HS-5 (cell line): Measurements from ENCODE around the gene SLC44A4.
"Not testable (repeated sequence)": the region's sequence is repeated elsewhere in the genome, so short reads cannot be mapped to it uniquely, and the experiment has no call there.

Experiments
- DNase-seq: peaks from one replicate; pipeline ENCODE4 v3.0.0-alpha.2; 2012; ENCODE audit warnings: low read depth

The SLC44A4 gene

GRCh38 chr6:31879901-31880300 is 1.1 kb upstream of the SLC44A4 start:
- no peak for DNase-seq

GRCh38 chr6:31879143-31879542 is 346 bp upstream of the SLC44A4 start:
- no peak for DNase-seq

GRCh38 chr6:31878222-31878621 is 575 bp downstream of the SLC44A4 start:
- DNase-seq, result no peak

- DNase-seq, result no peak
Observed at GRCh38 chr6:31877651-31878161, 1.1 kb downstream of the SLC44A4 start.

- DNase-seq, result no peak
Observed at GRCh38 chr6:31877125-31877650, 1.6 kb downstream of the SLC44A4 start.

GRCh38 chr6:31876357-31876756 is 2.4 kb downstream of the SLC44A4 start:
- no peak for DNase-seq

GRCh38 chr6:31875877-31876276 is 2.9 kb downstream of the SLC44A4 start:
- DNase-seq, result no peak

DNA sequence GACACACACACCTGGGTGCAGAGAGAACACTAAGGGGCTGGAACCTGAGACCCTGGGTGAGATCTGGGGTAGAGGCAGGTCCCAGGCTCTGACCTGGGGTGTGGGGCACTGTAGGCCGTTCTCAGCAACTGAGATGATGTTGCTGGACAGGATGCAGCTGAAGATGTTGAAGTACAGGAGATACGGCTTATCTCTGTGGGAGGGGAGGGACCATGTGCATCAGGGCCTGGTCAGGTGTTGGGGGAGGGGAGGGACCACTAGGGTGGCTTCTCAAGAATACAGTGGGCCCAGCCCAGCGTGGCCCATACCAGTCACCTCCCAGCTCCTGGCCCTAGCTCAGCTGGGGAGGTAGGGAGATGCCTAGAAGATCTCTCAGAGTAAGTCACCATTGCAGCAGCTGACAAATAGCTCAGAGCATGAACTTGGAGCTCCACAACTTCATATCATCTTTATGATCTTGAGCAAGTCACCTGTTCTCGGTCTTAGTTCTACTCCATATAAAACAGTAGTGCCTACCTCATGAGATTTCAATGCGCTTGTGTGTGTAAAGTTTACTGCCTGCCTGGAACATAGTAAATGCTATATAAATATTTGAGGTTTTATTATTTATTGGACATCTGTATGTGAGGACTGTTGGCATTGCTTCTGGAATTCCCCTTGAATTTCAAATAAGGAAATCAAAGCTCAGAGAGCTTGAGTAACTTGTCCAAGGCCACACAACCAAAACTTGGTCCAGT is 3.8 kb downstream of the SLC44A4 start:
- no peak for DNase-seq

DNA sequence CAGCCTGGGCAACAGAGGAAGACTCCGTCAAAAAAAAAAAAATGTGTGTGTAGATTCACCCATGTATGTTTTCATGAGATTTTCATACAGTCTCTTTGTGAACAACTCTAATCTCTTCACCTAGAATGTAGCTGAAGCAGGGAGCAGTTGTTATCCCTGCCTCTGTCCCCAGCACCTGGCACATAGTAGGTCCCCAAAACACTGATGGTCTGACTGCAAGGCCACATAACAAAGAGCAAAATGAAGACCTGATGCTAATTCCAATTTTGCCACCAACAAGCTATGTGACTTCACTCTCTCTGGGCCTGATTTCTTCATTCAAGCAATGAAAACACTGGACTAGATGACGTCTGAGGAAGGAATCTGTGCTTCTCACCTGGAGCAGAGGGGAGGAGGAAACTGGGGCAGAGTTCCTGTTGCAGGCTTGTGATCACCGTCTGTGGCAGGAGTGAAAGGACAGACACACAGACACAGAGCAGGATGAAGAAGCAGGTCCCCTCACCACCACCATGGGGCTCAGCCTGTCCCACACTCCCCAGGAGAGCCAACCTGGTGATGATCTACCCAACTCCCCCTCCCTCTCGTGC is 4.6 kb downstream of the SLC44A4 start:
- DNase-seq, result no peak

- DNase-seq, result no peak
Observed at GRCh38 chr6:31871046-31871659, 7.6 kb downstream of the SLC44A4 start.

DNA sequence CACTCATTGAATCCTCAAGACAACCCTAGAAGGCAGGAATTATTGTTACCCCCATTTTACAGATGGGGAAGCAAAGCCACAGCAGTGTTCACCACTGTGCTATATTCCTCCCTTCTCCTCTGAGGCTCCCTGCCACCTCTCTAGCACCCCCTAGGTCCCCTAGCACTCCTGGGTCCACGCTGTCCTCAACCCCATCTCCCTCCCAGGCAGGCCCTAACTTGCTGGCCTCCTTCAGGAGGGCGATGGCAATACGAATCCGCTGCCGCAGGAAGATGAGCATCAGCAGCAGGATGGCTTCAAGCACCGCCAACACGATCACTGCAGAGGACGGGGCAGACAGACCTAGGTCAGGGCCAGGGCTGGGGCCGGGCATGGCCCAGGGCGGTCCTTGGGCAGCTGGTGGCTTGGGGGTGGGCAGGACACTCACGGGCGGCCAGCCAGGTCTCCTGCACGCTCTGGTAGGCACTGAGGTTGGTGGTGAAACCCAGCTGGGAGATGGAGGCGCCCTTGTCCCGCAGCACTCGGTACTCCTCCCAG is 8.3 kb downstream of the SLC44A4 start:
- no peak for DNase-seq

- DNase-seq, result no peak
Observed at GRCh38 chr6:31869343-31869742, 9.5 kb downstream of the SLC44A4 start.

DNA sequence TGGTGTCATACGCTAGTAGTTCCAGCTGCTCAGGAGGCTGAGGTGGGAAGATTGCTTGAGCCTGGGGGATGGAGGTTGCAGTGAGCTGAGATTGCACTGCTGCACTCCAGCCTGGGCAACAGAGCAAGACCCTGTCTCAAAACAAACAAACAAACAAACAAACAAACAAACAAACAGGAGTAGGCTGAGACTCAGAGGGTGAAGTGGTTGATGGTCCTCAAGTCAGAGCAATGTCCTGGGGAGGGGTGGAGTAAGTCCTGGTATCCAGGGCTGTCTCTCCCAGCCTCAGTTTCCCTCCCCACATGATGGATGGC is 10.2 kb downstream of the SLC44A4 start:
- not testable (repeated sequence) for DNase-seq

DNA sequence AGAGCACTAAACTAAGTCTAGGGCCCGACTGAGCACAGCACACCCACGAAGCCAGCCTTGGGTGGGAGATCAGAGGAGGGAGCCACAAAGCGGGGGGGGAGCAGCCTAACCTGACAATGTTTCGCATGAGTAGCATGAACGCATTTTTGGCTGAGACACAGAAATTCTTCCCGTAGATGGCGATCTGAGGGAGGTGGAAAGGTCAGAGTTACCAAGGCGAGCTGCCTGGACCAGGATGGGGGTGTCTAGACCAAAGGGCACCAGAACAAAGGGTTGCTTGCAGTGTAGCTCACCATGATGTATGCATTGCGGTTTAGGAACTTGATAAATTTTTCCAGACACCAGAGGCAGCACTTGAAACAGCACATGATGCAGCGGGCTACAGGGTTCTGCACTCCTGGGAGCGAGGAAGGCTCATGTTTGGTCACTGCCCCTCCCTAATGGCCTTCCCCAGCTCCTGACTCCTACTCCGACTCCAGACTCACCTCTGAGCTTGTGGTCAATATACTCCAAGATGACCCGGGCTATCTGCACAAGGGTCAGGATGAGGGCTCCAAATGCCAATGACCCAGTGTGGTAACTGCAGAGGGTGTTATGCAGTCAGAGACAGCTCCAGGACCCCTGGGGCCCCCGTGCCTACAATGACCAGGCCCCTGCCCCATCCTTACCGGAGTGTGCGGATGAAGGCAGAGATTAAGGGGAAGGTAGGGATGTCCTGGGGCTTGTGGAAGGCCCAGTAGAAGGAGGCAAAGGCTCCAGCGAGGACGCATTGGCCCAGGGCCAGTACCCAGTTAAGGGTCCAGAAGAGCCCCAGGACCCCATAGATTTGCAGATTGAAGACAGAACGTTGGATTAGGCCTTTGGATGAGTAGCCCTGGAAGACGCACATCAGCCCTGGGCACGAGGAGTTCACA is 13.3 kb downstream of the SLC44A4 start:
- DNase-seq, result no peak

GRCh38 chr6:31864818-31865204 is 14.0 kb downstream of the SLC44A4 start:
- no peak for DNase-seq

GRCh38 chr6:31864123-31864562 is 14.7 kb downstream of the SLC44A4 start:
- DNase-seq, result not testable (repeated sequence)

GRCh38 chr6:31862344-31863235 is 16.2 kb downstream of the SLC44A4 start, which contains the start of gene NEU1:
Gene NEU1, minus strand, starts transcription at chr6:31862821. Its CDS starts 45 bp downstream, at chr6:31862776.
- peak; percentile 99 for DNase-seq

DNA sequence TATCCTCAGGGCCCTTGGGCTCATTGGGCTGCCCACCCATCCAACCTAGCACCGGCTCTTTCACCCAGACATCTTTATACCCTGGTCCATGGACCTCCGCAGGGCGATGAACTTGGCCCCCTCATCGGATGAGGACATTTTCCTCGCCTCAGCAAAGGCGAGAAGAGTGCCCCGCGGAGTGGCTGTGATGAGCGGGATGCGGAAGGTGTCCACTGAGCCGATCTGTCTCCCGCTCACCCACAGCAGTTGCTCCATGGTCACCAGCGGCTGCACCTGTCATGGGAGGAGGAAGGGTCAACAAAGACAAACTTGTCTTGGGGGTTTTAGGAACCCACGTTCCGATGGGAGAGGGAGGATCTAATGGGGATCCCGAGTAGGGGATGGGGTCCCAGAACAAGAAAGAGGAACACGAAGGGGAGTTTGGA is 16.9 kb downstream of the SLC44A4 start:
- no peak for DNase-seq

DNA sequence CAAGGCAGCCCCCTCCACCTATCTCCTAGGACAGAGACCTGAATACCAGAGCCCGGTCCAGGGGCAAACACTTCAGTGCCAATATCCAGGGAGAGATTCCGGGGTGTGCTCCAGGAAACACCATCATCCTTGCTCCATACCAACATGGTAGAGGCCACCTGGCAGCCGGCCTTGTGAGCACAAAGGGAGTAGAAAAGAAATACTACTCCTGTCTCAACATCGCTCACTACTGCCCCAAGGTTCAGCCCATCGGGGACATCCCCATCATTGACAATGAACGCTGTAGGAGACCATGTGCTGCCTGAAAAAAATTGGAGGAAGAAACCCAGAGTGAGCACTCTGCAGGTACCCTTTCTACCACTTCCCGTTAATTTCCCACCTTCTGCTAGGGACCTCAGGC is 17.6 kb downstream of the SLC44A4 start:
- no peak for DNase-seq

DNA sequence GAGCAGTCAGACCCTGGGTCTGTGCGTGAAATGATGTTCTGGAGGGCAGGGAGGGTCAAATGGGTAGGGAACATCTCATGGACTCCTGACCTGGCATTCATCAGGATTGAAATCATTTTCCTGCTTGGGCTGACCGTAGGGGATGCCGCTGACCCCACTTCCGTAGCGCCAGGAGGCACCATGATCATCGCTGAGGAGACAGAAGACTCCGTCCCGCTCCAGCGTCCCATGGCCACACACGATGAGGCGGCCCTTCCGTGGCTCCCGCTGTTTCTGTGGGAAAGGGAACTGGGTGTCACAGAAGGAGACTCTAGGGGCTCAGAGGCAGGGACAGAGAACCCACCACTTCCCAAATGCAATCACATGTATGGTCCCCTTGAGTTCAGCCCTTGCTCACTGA is 18.4 kb downstream of the SLC44A4 start:
- no peak for DNase-seq

- DNase-seq, result no peak
Observed at GRCh38 chr6:31859923-31860322, 18.9 kb downstream of the SLC44A4 start.
